H9 (cell line): ENCODE data around the gene PELO. TPM values are rescaled to one million over a fixed set of nuclear protein-coding genes. Genes with fewer than 3 reads are reported as not detected.

ENCODE experiments used
- DNase-seq: peaks from one replicate; pipeline ENCODE4 v3.0.0-alpha.2; 2017
- H2AFZ ChIP-seq: one replicate; pipeline ENCODE4 v1.6.1; 2013; ENCODE audit warnings: mild to moderate bottlenecking, low read length, control low read depth, moderate library complexity
- H2AK5ac ChIP-seq: 2 replicates; pipeline ENCODE4 v1.6.1; 2013; ENCODE audit warnings: low read length, control low read depth, mixed read lengths; ENCODE audit not compliant: insufficient read length
- H2BK120ac ChIP-seq: one replicate; pipeline ENCODE4 v1.6.1; 2013; ENCODE audit warnings: low read depth, mild to moderate bottlenecking, low read length, control low read depth, inconsistent platforms; ENCODE audit not compliant: poor library complexity, severe bottlenecking
- H2BK12ac ChIP-seq: 2 replicates; pipeline ENCODE4 v1.6.1; 2013; ENCODE audit warnings: low read length, control low read depth, mixed read lengths, low read depth; ENCODE audit not compliant: insufficient read length
- H2BK15ac ChIP-seq: 2 replicates; pipeline ENCODE4 v1.6.1; 2013; ENCODE audit warnings: low read depth, low read length, control low read depth
- H2BK20ac ChIP-seq: one replicate; pipeline ENCODE4 v1.6.1; 2013; ENCODE audit warnings: low read depth, mild to moderate bottlenecking, low read length, control low read depth, inconsistent platforms; ENCODE audit not compliant: poor library complexity, severe bottlenecking
- H2BK5ac ChIP-seq: 2 replicates; pipeline ENCODE4 v1.6.1; 2013; ENCODE audit warnings: low read length, control low read depth, mixed read lengths; ENCODE audit not compliant: insufficient read length
- H3K14ac ChIP-seq: 2 replicates; pipeline ENCODE4 v1.6.1; 2013; ENCODE audit warnings: low read length, control low read depth; ENCODE audit not compliant: insufficient read depth
- H3K18ac ChIP-seq: 2 replicates; pipeline ENCODE4 v1.6.1; 2013; ENCODE audit warnings: low read depth, mild to moderate bottlenecking, mixed read lengths, low read length, control low read depth; ENCODE audit not compliant: insufficient read length
- H3K23ac ChIP-seq: 2 replicates; pipeline ENCODE4 v1.6.1; 2013; ENCODE audit warnings: low read length, control low read depth, mixed read lengths, low read depth; ENCODE audit not compliant: insufficient read length
- H3K23me2 ChIP-seq: 2 replicates; pipeline ENCODE4 v1.6.1; 2013; ENCODE audit warnings: low read depth, mild to moderate bottlenecking, mixed read lengths, low read length, control low read depth; ENCODE audit not compliant: insufficient read length, poor library complexity, severe bottlenecking
- H3K27ac ChIP-seq: 2 replicates; pipeline ENCODE4 v1.5.1; 2013; ENCODE audit warnings: low read length, control low read depth, mixed read lengths, low read depth; ENCODE audit not compliant: insufficient read length
- H3K27me3 ChIP-seq: 2 replicates; pipeline ENCODE4 v1.6.1; 2013; ENCODE audit warnings: low read length, control low read depth, inconsistent platforms; ENCODE audit not compliant: insufficient read depth
- H3K4ac ChIP-seq: 2 replicates; pipeline ENCODE4 v1.6.1; 2013; ENCODE audit warnings: low read depth, mild to moderate bottlenecking, control low read depth, inconsistent platforms, low read length, moderate library complexity
- H3K4me1 ChIP-seq: 2 replicates; pipeline ENCODE4 v1.6.1; 2013; ENCODE audit warnings: low read length, control low read depth, inconsistent platforms; ENCODE audit not compliant: insufficient read depth
- H3K4me2 ChIP-seq: 2 replicates; pipeline ENCODE4 v1.6.1; 2013; ENCODE audit warnings: low read length, control low read depth, mixed read lengths; ENCODE audit not compliant: insufficient read length, insufficient read depth
- H3K56ac ChIP-seq: 2 replicates; pipeline ENCODE4 v1.6.1; 2013; ENCODE audit warnings: low read depth, mild to moderate bottlenecking, mixed read lengths, low read length, control low read depth; ENCODE audit not compliant: insufficient read length
- H3K79me1 ChIP-seq: 2 replicates; pipeline ENCODE4 v1.6.1; 2013; ENCODE audit warnings: low read depth, mild to moderate bottlenecking, moderate library complexity, low read length, control low read depth, inconsistent platforms; ENCODE audit not compliant: insufficient read depth, poor library complexity, severe bottlenecking
- H3K79me2 ChIP-seq: 2 replicates; pipeline ENCODE4 v1.6.1; 2013; ENCODE audit warnings: low read length, control low read depth, inconsistent platforms; ENCODE audit not compliant: insufficient read depth
- H3K9ac ChIP-seq: 2 replicates; pipeline ENCODE4 v1.6.1; 2013; ENCODE audit warnings: low read length, control low read depth, mixed read lengths; ENCODE audit not compliant: insufficient read length; ENCODE audit errors: extremely low read depth
- H3K9me3 ChIP-seq: one replicate; pipeline ENCODE4 v1.6.1; 2013; ENCODE audit warnings: low read depth, low read length, inconsistent platforms; ENCODE audit not compliant: control insufficient read depth
- H3T11ph ChIP-seq: one replicate; pipeline ENCODE4 v1.6.1; 2013; ENCODE audit warnings: mild to moderate bottlenecking, low read length, control low read depth, inconsistent platforms
- H4K20me1 ChIP-seq: one replicate; pipeline ENCODE4 v1.6.1; 2013; ENCODE audit not compliant: control insufficient read depth, insufficient read length, insufficient read depth
- H4K5ac ChIP-seq: 2 replicates; pipeline ENCODE4 v1.6.1; 2013; ENCODE audit warnings: low read depth, mild to moderate bottlenecking, mixed read lengths, low read length, control low read depth; ENCODE audit not compliant: insufficient read length
- H4K8ac ChIP-seq: replicated peaks from 2 replicates; pipeline ENCODE4 v1.6.1; 2013; ENCODE audit warnings: low read length, control low read depth, mixed read lengths, low read depth; ENCODE audit not compliant: insufficient read length
- H4K91ac ChIP-seq: 2 replicates; pipeline ENCODE4 v1.6.1; 2013; ENCODE audit warnings: low read depth, mild to moderate bottlenecking, moderate library complexity, mixed read lengths, low read length, control low read depth; ENCODE audit not compliant: insufficient read length
- H3K27ac Mint-ChIP-seq, 3 experiments: 2 replicates in 2 of 3; 3 replicates in 1 of 3; pipeline ENCODE4 v1.8.0; 2020 to 2021; ENCODE audit warnings: mixed read lengths in 3 of 3, mild to moderate bottlenecking in 1 of 3, moderate library complexity in 1 of 3
- H3K27me3 Mint-ChIP-seq: 2 replicates; pipeline ENCODE4 v1.8.0; 2021; ENCODE audit warnings: low read depth, mild to moderate bottlenecking, moderate library complexity, mixed read lengths
- H3K36me3 Mint-ChIP-seq, 3 experiments: 2 replicates in 2 of 3; 3 replicates in 1 of 3; pipeline ENCODE4 v1.8.0; 2020 to 2021; ENCODE audit warnings: low read depth in 3 of 3, mixed read lengths in 3 of 3; ENCODE audit not compliant: insufficient read depth in 1 of 3
- H3K4me1 Mint-ChIP-seq, 2 experiments: 2 replicates each; pipeline ENCODE4 v1.8.0; 2020; ENCODE audit warnings: mixed read lengths in 2 of 2
- H3K4me3 Mint-ChIP-seq, 2 experiments: 2 replicates in 1 of 2; 3 replicates in 1 of 2; pipeline ENCODE4 v1.8.0; 2020 to 2021; ENCODE audit warnings: mild to moderate bottlenecking in 2 of 2, mixed read lengths in 2 of 2, moderate library complexity in 1 of 2
- H3K9me3 Mint-ChIP-seq, 2 experiments: 2 replicates in 1 of 2; 3 replicates in 1 of 2; pipeline ENCODE4 v1.8.0; 2020; ENCODE audit warnings: mild to moderate bottlenecking in 2 of 2, mixed read lengths in 2 of 2, moderate library complexity in 1 of 2
- WGBS: extraction: QIAGEN DNeasy Blood & Tissue Kit; methylation state at CpG from one replicate; pipeline ENCODE4 v1.1.7; 2013; ENCODE audit warnings: missing lambda C conversion rate, low lambda C conversion rate, mixed read lengths; ENCODE audit not compliant: insufficient read length; ENCODE audit errors: extremely low coverage; 5-methylcytosine and 5-hydroxymethylcytosine counted together
- total RNA-seq: library from RNA; stranded (reverse); gene quantifications from 2 replicates; pipeline ENCODE4 v1.2.1, GENCODE V29; 2021
- TF ChIP-seq, protein P1 (sequence below): fragments of 200-600 bp; sonication (generic); conservative IDR thresholded peaks from 3 replicates; pipeline ENCODE4 v1.8.0; 2021; ENCODE audit warnings: antibody characterized with exemption, mild to moderate bottlenecking

PELO gene
- total RNA-seq, 1 experiment from 2014 or later: 20.3 TPM

DNA sequence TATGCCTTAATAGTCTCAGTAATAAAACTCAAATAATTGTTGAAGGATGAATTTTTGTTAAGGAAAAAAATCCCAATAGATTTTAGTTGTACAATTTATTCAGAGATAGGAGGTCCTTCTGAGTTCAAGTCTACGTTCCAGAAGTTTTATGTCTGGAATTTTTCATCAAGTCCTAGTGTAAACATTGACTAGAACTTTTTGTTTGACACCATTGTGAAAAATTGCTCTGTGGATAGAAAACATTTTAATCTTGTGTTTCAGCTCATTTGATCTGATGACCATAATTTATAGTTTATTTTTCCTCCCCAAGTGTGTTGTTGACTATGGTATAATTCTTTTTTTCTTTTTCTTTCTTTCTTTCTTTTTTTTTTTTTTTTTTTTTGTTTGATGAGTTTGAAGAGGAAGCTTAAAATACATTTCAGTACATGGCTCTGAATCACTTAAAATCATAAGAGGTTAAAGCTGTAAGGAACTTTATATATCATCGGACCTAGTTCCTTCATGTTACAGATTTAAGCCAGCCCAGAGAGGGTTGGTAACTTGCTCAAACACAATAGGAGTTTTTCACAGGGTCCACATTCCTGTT, 20.7 kb downstream of the PELO start:
- Histone ChIP-seq H2BK120ac (no peak overlapping the region), H4K91ac (no peak overlapping the region), H3K27me3 (no peaks in the 10 kb centered on the region), H2BK20ac (no peak overlapping the region), H2BK5ac (no peak overlapping the region), H3K23ac (no peak overlapping the region), H4K8ac (no peak overlapping the region), H3K79me1 (no peaks in the 10 kb centered on the region), H3K9me3 (no peaks in the 10 kb centered on the region), H3K56ac (no peak overlapping the region), H3K23me2 (no peaks in the 10 kb centered on the region), H2AFZ (no peak overlapping the region), H4K5ac (no peak overlapping the region), H3K4me2 (no peak overlapping the region), H3K14ac (no peak overlapping the region), H2BK15ac (no peak overlapping the region), H2BK12ac (no peak overlapping the region), H3K18ac (no peak overlapping the region), H2AK5ac (no peak overlapping the region), H3K79me2 (peaks cover 2% of the 10 kb centered on the region; the same call in 1 of the 2 replicates), H3T11ph (no peak overlapping the region), H3K4ac (no peak overlapping the region), H3K27ac (no peak overlapping the region), H4K20me1 (no peaks in the 10 kb centered on the region), H3K4me1 (no peaks in the 10 kb centered on the region), H3K9ac (no peak overlapping the region)
- H3K4me1 Mint-ChIP-seq: peaks cover 11 to 12% of the 10 kb centered on the region in 2 experiments
- H3K27me3 Mint-ChIP-seq: no peaks in the 10 kb centered on the region
- H3K9me3 Mint-ChIP-seq: no peaks in the 10 kb centered on the region
- TF ChIP-seq, protein P1, sequence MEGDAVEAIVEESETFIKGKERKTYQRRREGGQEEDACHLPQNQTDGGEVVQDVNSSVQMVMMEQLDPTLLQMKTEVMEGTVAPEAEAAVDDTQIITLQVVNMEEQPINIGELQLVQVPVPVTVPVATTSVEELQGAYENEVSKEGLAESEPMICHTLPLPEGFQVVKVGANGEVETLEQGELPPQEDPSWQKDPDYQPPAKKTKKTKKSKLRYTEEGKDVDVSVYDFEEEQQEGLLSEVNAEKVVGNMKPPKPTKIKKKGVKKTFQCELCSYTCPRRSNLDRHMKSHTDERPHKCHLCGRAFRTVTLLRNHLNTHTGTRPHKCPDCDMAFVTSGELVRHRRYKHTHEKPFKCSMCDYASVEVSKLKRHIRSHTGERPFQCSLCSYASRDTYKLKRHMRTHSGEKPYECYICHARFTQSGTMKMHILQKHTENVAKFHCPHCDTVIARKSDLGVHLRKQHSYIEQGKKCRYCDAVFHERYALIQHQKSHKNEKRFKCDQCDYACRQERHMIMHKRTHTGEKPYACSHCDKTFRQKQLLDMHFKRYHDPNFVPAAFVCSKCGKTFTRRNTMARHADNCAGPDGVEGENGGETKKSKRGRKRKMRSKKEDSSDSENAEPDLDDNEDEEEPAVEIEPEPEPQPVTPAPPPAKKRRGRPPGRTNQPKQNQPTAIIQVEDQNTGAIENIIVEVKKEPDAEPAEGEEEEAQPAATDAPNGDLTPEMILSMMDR: no peak
- WGBS: no CpG with 5 or more reads among the region's 2 CpGs
- no peak overlapping the region for H3K27ac Mint-ChIP-seq
- DNase-seq: no peak
- H3K4me3 Mint-ChIP-seq: no peak overlapping the region
- H3K36me3 Mint-ChIP-seq: no peaks in the 10 kb centered on the region; a peak in 1 of 7 replicates
